Epithelial cell of proximal tubule (primary cell): Measurements from ENCODE around the gene IER5L. TPM values are rescaled to one million over a fixed set of nuclear protein-coding genes. Genes with fewer than 3 reads are reported as not detected.

Experiments
- DNase-seq: peaks from one replicate; pipeline ENCODE4 v3.0.0-alpha.2; 2011; ENCODE audit warnings: low read depth
- H3K4me3 ChIP-seq: 2 replicates; pipeline ENCODE4 v1.5.1; 2011; ENCODE audit warnings: low read depth, mild to moderate bottlenecking, low read length
- total RNA-seq: library from RNA; depleted of rRNA; stranded (reverse); fragments of >200 nt; gene quantifications from 2 replicates; pipeline ENCODE4 v1.2.3, GENCODE V29; 2015
- TF ChIP-seq, protein P1 (sequence below): conservative IDR thresholded peaks from 2 replicates; pipeline ENCODE4 v1.5.1; 2012; ENCODE audit warnings: low read depth, mild to moderate bottlenecking, low read length

Gene IER5L
- total RNA-seq, 1 donor from 2014 or later = 43.2 TPM

- TF ChIP-seq, protein P1, sequence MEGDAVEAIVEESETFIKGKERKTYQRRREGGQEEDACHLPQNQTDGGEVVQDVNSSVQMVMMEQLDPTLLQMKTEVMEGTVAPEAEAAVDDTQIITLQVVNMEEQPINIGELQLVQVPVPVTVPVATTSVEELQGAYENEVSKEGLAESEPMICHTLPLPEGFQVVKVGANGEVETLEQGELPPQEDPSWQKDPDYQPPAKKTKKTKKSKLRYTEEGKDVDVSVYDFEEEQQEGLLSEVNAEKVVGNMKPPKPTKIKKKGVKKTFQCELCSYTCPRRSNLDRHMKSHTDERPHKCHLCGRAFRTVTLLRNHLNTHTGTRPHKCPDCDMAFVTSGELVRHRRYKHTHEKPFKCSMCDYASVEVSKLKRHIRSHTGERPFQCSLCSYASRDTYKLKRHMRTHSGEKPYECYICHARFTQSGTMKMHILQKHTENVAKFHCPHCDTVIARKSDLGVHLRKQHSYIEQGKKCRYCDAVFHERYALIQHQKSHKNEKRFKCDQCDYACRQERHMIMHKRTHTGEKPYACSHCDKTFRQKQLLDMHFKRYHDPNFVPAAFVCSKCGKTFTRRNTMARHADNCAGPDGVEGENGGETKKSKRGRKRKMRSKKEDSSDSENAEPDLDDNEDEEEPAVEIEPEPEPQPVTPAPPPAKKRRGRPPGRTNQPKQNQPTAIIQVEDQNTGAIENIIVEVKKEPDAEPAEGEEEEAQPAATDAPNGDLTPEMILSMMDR = no peak
- no peak overlapping the region for H3K4me3 ChIP-seq
- no peak for DNase-seq
Observed at GRCh38 chr9:129162497-129163197, 15.4 kb downstream of the IER5L start.

GRCh38 chr9:129161534-129161837 is 16.6 kb downstream of the IER5L start:
- TF ChIP-seq, protein P1 = no peak
- no peak for DNase-seq
- H3K4me3 ChIP-seq = no peak overlapping the region

- TF ChIP-seq, protein P1 = no peak
- no peak overlapping the region for H3K4me3 ChIP-seq
- DNase-seq = no peak
Observed at GRCh38 chr9:129160712-129161533, 17.1 kb downstream of the IER5L start.

DNA sequence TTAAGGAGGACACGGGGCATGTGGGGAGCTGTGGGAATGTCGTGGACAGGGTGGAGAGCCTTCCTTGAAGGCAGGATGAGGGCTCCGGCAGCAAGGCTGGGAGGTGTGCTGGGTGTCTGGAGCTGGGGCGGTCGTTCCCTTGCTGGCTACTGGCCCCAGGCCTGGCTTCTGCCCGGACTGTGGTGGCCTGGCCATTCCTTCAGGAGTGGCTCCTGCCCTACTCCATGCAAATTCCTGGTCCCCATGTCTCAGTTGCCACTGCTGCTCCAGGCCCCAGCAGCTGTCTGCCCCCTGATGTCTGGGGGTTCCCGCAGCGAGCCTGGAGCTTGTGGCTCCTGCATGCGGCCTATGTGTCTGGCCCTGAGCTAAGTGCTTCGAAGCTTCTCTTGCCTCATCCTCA is 21.9 kb downstream of the IER5L start:
- H3K4me3 ChIP-seq = no peak overlapping the region
- TF ChIP-seq, protein P1 = no peak
- no peak for DNase-seq

DNA sequence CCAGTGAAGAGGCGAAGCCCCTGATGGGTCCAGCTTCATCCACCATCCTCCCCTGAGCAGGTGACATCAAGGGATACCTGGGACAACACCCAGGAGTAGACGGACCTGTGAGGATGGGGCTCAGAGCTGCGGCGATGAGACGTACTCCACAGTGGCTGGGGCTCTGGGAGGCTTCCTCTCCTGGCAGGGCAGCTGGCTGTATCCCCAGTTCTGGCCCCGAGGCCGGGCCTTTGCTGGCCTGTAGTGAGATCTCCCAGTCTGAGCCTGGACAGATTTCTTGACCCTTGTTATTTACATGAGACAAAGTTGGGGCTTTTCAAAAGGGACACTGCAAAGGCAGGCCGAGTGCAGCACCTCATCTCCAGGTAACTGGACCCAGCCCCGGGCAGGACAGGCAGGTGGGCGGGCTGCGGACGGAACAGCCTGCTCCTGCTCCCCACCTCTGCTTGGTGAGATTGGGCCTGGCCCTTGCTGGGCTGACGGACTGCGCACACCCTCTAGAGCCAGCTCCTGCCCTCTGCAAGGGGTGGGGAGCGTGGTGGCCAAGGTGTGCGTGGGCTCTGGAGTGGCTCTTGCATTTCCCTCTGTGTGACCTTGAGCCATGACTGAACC is 23.1 kb downstream of the IER5L start:
- no peak overlapping the region for H3K4me3 ChIP-seq
- TF ChIP-seq, protein P1 = no peak
- DNase-seq = no peak

- no peak for DNase-seq
- TF ChIP-seq, protein P1 = no peak
- no peak overlapping the region for H3K4me3 ChIP-seq
Observed at GRCh38 chr9:129151469-129151868, 26.6 kb downstream of the IER5L start.
